C1 segment of cervical spinal cord (tissue), 14 donors: ENCODE results near the gene CHST15.

Experiments
- DNase-seq, 14 donors: peaks; one replicate each; lab custom pipeline; 2025; lab: John Stamatoyannopoulos, UW

CHST15 gene

DNA sequence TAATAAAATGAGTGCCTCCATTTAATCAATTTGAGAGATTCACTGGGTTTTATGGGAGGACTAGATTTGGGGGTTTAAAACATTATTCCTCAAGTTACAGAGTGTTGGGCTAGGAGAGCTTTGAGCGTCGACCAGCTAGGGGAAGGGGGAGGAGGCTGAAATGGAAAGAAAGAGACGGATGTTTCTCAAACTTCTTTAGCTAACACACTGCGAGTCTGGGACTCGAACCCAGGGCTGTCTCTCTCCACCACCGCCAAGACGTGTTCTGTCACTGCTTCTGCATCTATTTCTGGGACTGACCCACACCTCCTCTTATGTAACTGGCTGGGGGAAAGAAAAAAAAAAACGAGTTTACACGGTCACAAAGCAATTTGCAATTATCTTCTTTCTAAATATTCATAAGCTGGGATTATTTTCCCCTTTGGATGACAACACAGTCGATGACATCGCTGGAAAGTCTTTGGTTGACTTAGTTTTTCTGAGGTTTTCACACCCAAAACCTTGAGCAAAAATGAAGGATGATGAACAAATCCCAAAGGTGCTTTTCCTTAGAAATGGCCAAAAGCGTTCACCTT is 27.2 kb downstream of the CHST15 start:
- no peak for DNase-seq

DNA sequence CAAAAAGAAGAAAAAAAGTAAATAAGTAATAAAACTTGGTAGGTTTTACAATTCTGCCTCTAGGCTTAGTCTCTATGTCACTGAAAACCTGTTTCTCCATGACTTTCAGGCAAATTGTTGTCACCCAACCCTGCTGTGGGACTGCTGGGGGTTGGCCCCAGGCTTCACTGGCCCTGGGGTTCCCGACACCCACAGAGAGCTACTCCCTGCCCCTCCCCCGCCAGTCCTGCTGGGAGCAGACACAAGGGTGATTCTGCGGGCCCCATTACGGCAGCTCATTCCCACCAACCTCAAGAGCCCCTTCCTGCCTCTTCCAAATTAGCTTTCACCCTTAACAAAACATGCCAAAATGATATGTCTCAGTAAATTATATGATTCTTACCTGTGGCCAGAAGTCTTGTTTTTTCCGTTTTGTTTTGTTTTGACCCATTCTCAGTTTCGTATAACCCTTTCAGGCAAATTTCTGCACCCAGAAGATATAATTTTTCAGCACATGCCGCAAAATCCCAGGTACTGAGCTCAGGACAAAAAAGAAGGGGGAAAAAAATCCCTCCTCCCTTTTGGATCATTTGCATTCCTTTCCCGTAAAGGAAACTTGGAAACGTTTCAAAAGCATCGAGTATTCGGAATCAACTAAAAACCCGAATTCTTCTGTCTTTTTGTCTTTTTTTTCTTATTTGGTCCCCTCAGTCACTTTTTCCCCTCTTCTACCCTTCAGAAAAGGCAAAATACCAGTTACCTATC is 27.8 kb downstream of the CHST15 start:
- DNase-seq, result no peak

DNA sequence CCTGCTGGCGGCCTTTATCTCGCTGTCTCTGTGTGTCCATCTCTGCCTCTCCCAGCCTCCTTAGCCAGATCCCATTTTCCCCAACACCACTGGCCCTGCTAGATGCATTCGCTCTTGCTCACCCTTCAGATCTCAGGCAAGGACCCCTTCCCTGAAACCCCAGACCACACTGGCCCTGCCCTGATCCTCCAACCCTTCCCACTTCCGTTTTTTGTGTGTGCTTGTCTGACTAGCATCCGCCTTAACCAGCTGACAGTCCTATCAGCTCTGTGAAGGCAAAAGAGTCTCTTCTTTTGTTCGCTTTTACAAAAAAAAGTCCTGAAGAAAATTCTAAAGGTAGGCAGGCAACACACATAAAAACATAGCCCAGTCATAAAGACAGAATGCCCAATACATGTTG is 28.7 kb downstream of the CHST15 start:
- no peak for DNase-seq

DNA sequence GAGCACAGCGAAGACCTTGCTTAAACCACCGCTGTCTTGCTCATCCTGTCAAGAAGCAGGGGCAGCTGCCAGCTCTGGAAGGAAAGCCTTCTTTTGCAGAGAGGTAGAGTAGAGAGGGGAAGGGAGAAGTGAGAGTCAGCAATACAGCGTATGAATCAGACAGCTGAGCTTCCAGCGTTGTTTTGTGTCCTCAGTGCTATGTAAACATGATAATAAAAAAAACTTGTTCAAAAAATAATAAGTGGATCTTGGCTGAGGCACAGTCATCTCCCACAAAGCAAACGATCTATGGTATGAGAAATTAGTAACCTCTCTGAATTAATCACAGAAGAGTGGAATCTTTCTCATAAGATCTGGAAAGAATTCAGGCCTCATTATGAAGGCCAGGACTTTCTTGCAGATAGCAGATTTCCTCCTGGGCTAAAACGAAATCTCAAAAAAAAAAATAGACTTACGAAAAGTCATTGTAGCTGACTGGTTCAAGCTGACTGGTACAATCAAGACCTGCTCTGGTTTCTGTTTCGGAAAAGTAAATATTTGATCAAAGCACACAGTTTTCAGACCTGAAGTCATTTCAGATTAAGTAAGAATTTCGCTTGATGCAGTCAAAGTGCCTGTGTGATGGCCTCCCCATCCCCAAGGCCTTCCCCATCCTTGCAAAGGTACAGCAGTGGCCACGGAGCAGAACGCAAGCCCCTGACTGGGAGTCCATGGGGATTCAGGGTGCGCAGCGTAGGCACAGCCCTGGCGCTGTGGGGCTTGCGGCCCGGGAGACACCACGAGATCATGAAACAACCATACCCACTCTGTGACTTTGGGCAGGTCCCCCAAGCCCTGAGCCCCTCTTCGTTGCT is 29.4 kb downstream of the CHST15 start:
- DNase-seq, result no peak

DNA sequence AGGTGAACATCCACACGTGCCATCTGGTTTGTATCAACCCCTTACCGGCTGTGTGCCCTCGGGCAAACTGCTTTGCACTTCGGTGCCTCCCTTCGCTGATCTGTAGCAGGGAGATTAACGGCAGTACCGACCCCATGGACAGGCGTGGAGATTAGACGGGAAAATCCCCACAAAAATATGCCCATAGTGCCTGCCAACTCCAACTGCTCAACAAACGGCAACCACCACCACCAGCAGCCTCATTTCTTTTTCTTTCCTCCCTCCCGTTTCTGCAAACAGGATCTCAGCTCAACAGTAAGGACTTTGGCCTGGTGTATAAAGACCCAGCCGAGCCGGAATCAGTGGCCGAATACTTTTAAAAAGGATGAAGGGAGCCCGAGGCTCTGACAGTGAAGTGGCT is 31.0 kb downstream of the CHST15 start:
- DNase-seq, result no peak

DNA sequence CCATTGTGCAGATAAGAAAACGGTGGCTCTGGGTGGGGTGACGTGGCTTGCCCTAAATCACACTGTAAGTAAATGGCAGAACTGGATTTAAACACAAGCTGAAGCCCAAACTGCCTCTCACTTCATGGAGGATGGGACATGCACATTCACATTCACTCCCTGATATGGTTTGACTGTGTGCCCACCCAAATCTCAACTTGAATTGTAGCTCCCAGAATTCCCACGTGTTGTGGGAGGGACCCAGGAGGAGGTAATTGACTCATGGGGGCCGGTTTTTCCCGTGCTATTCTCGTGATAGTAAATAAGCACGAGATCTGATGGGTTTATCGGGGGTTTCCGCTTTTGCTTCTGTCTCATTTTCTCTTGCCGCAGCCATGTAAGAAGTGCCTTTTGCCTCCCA is 32.4 kb downstream of the CHST15 start:
- DNase-seq, result no peak

DNA sequence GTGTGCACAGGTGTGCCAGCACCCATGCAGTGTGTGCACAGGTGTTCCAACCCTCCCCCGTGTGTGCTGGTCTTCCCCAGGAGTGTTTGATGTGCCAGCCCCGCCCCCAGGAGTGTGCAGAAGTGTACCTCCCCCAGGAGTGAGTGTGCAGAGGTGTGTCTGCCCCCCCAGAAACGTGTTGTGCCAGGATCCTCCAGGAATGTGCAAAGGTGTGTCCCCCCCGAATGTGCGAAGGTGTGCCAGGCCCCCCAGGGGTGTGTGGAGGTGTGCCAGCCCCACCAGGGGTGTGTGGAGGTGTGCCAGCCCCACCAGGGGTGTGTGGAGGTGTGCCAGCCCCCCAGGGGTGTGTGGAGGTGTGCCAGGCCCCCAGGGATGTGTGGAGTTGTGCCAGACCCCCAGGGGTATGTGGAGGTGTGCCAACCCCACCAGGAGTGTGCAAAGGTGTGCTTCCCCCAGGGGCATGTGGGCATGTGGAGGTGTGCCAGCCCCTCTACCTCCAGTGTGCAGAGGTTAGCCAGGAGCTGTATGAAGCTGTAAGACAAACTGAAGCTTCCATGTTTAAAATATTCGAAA is 33.2 kb downstream of the CHST15 start:
- no peak for DNase-seq

DNA sequence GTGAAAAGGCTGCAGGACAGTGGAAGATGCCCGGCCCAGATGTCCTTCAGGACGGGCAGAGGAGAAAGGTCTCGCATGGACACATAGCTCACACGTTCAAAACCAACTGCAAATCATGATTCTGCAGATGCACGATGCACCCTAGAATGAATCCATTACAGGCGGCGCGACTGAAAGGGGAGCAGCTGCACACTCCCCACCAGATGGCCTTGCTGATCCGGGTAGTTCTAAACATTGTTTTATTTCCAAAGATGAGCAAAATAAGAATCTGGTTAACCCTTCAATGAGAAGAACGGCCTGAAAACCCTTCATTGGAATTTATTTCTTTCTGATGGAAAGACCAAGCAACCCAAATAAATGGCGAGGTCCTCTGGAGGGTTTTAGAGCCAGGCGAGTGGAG is 33.8 kb downstream of the CHST15 start:
- no peak for DNase-seq

DNA sequence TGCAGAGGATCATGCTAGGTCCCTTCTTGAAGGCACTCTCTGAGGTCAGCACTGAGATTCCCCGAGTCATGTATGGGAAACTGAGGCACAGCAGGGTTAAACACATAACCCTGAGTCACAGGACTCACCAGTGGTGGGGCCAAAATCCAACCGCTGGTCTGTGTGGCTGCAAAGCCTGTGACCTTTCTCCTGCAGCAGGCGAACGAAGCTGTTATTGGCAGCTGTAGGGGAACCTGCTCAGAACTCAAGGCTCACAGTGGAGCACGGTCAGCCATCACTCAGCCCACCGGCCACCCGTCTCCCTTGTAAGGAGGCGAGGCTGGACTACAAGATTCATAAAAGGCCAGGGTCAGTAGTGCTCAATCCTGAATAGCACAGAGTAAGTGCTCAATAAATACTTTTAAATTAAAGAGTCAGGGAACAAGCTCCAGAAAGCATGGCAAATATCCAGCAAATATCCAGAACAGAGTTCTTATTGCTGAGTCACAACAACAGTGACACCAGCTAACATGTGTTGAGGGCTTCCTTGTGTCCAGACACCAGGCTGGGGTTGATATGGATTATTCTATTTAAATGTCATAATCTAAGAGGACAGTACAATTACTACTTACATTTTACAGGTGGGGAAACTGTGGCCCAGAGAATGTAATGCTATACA is 34.9 kb downstream of the CHST15 start:
- DNase-seq, result no peak

DNA sequence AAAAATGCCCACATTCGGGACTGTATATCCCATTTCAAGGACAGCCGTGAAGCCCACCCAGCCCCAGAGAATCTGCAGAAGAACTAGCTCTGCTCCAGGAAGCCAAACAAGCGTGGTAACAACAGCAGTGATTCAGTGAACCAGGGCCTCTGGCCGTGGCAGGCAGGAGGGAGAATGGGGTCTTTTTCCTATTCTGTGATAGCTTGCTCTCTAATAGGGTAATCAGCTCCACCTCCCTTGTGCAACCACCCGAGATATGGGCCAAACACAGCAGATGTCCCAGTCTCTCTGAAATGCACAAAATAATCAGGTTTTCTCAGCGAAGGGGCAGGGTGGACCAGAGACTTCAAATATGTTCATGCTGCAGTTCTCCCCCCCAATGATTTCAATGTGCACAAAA is 35.8 kb downstream of the CHST15 start:
- no peak for DNase-seq

DNA sequence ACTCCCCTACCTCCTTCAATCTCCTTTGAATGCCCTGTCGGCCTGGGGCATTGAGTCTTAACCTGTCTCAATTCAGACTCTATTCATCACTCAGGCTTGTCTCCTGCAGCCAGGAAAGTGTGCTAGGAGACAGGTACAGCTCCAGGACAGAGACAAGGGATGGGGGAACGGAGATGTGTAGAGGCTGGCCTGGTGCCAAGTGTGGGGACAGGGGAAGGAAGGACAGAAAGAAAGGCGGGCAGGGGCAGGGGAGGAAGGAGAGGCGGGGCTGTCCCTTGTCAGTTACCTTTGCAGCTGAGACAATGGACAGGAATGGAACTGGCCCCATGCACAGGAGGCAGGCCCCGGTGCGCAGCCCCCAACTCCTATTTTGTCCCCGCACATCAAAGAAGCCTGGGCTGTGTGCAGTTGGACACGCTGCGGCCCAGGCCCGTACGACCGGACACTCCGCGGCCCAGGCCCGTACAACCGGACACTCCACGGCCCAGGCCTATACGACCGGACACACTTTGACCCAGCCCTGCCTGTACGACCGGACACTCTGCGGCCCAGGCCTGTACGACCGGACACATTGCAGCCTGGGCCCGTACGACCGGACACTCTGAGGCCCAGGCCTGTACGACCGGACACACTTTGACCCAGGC is 36.9 kb downstream of the CHST15 start:
- DNase-seq, result no peak

DNA sequence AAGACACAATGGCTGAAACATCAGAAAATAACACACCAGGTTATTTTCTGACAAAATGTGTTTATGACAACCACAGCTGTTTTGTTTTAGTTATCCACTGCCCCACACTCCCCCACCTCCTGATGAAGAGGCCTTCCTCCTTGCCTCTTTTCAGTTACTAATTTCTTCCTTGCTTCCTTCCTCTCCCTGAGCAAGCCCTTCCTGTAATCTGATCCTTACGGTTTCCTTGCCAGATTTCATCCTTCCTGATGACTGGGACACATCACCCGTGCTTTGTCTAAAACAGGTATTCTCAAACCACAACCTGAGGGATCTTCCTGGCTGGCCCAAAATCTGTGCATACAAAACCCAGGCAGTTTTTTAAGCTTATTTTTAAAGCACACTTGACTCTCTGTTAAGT is 39.4 kb downstream of the CHST15 start:
- DNase-seq, result no peak

DNA sequence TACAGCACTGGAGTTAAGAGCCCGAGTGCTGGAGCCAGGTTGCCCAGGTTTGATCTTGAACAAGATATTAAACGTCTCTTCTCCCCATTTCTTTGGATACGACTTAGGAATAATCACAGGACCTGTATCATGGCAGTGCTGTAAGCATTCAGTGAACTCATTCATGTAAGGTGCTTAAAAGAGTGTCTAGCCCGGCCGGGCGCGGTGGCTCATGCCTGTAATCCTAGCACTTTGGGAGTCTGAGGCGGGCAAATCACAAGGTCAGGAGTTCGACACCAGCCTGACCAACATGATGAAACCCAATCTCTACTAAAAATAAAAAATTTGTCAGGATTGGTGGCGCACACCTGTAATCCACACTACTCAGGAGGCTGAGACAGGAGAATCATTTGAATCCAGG is 40.8 kb downstream of the CHST15 start:
- no peak for DNase-seq

DNA sequence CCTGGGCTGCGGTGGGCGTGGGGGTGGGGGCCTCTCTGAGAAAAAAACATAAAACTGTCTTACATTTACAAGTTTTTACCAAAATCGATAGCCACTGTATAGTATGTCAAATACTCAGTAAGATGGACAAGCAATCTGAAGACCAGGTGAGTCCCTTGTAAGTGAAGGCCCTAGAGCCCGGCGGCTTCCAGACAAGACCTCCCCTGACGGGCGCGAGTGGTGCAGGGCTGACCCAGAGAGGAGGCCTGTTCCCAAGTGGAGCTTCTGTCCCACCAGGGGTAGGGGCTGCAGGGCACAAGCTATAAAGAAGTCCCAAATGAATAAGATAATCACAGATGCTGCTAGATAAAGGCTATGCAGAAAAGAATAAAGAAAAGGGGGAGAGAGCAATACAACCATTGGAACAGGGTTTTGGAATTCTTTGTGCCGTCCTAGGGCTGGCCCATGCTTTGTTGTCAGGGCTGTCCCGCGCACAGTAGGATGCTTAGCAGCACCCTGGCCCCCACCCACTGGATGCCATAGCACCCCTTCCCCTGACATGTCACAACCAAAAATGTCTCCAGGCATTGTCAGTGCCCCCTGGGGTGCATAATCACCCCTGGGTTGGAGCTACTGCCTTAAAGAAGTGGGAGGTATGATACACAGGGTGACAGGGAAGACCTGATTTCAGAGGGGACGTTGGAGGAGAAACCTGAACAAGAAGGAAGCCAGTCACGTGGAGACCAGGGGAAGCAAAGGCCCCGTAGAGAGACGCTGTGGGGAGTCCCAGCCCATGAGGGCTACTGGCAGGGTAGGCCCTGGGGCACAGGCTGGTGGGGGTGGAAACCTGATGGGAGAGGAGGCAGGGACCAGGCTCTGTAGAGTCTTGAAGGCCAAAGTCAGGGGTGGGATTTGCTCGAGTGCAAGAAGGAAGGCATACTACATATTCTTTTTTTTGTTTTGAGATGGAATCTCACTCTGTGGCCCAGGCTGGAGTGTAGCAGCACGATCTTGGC is 43.1 kb downstream of the CHST15 start:
- DNase-seq, result no peak

DNA sequence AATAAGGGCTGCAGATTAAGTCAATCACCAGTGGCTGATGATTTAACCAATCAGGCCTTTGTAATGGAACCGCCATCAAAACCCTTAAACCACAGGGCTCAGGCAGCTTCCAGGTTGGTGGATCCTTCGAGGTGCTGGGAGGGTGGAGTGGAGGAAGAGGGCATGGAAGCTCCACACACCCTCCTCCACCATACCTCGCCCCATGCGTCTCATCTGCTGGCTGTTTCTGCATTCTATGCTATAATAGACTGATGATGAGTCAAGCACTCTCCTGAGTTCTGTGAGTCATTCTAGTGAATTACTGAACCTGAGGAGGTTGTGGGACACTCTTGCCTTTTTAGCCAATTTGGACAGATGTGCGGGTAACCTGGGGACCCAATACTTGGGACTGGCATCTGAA is 43.9 kb downstream of the CHST15 start:
- no peak for DNase-seq

DNA sequence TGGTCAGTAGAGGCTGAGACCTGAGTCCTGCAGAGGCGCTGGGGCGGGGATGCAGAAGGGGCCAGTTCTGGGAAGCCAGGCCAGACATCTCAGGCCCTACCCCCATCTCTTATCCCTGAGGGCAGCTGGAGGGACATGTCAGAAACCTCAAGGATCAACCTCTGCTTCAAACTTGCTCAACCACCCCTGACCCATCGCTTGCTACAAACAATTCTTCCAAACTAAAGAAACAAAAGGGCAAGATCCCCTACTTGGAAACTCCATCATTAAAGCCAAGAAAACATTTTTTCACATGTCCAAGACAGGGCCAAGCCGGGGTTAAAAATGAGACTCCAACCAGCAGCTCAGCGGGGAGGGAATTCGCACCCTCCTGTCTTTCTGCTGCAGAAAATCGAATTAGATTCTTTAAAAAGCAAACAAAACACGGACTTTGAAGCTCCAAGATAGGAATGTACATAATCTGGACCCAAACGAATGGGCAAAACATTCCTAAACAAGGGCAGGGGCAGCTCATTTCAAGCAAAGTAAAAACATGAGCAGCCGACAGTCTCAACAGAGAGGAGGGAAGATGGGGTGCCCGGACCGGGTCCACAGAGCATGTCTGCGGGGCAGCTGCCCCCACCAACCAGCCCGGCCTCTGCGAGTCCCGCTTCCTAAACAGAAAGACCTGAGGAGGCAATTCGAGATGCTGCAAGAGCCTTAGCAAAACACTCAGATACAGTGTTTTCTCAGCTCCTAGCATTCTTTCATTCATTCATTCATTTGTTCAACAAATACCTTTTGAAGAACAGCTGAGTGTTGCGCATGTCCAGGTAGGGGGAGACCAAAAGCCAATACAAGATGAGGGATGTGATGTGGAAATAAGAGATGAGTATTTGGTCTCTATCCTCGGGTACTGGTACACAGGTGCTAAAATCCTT is 44.8 kb downstream of the CHST15 start:
- no peak for DNase-seq

DNA sequence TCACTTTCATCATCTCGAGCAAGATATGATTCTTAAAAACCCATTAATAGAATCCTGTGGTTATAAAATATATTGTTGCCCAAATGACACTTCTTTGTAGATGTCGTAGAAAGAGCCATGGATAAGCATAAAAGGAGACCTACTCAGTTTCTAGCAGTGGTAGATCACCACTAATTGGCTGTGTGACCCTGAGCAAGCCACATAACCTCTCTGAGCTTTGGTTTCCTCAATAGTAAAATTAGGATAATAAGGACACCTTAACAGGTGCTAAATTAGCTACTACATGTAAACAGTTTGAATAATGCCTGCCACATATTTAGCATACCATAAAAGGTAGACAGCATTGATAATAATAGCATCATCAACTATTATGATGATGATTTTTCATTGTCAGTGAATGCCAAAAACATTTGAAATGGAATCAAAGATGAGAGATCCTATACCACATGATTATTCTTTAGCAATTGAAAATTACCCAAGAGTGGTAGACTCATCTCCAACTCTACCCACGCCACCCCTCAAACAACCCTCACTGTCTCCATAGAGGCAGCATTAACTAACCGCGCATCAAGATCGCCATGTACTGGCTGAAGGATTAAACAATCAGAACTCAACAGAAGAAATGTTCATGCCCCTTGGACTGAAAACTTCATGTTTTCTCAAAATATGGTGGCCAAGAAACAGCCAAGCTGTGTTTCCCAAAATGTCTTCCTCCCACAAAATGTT is 45.8 kb downstream of the CHST15 start:
- DNase-seq, result no peak

DNA sequence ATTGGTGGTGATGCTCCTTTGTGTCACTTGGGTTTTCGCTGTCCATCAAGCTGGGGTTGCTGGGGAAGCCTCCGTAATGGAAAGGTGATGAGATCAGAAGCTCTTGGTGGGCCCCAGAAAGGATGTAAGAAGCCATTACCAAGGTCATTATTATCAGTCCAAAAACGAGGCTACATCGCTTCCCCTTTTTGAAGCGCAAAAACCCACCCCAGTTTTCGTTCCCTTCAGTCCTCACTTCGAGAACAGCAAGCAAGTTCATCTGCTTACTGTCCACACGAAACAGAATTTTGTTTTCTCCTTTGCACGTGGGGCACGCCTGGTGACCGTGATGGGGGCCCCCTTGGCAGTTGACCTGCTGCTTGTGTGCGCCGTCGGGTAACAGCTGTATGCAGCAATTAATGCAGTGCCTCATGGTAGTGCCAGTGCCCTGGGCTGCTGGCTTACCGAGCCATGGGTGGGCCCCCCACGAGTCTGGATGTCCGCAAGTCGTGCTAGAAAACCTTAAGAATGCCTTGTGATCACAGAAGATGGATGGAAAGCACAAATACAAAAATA is 47.5 kb downstream of the CHST15 start:
- no peak for DNase-seq
